ENCODE data around the gene ARHGEF12. TPM values are rescaled to one million over a fixed set of nuclear protein-coding genes. Genes with fewer than 3 reads are reported as not detected.

Gene ARHGEF12
- total RNA-seq, 1 donor from 2014 or later, result 109 TPM

DNA sequence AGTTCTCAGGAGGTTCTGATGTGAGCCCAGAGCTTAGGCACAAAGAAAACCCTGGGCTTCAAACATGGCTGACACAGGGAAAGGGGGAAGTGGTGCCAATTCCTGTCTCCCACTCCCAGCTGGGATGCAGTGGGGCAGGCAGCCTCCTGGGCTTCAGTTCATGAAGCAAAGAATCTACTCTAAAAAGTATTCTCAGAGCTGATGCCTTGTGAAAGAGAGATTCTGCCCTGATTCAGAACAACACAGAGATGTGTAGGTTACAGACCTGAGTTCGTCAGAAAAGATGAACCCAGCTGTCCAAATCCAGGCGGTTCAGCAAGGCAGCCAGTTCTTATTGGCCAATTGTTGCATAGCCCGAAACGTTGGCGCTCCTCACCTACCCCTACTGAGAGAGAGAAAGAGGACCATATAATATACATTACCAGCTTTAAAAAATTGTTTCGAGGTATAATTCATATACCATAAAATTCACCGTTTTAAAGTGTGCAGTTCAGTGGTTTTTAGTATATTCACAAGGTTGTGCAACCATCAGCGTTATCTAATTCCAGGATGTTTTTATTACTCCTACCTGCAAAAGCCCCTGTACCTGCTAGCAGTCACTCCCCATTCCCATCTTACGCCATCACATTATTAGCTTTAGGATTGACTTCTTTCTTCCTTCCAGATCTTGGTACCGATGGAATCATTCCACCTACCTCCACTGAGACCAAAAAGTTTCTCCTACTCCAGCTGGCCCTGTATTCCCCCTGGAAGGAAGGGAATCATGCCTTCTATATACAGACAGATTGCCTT, 18.3 kb upstream of the ARHGEF12 start:
- DNase-seq (ENCODE audit: low spot score), result no peak

DNA sequence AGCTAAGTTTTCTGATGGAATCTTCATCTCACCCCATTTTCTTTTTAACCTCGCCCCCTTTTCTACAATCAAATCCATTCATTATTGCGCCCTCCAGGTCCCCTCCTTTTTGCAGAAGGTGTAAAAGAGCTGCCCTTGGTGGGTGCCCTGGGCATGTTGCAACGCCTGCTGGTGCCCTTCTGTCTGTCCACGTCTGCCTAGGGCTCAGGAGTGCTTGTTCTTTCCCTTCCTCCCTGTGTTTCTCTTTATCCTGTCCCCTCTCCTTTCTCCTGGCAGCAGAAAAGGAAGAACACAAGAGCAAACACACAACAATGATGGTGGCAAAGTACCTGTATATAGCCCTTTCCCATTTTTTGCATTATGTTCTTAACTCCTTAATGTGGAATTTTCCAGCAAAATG, 17.3 kb upstream of the ARHGEF12 start:
- no peak for DNase-seq (ENCODE audit: low spot score)

DNA sequence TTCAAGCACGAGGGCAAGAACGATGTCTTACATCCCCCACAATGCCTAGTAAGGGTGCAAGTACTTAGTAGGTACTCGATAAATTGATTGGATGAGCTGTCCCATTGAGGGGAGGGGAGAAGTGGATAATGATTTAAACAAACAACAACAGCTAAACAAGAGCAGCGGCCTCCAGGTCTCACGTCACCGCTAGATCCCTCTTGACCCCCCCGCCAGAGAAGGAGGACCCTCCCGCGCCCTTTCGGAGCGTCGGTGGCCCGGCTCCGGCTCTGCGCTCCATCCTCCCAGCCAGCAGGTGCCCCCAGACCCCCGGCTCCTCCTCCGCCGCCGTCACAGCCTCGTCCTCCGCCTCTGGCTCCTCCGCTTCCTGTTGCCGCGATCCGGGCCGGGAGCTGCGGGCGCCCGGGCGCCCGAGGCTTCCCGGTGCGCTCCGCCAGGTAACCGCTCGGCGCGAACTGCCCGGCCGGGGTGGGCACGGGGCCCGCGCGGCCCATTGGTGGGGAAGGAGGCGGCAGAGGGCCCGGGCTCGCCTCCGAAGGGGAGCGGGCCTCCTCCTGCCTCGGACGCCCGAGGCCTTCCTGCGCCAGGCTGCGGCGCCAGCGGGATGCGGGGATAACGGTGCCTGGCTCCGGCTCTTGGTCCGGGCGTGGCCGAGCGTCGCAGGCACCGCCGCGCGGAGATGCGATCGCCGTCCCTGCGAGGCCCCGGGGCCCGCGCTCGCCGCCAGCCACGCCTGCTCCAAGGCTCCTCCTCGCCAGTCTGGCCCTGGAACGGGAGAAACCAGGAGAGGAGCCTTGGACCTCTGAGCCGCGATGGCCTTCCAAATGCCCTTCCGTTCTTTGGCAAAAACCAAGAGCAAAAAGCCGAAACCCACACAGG, 11.0 kb upstream of the ARHGEF12 start, which contains the start of gene TLCD5:
Gene TLCD5 (plus strand): TSS at position 368 of the 879 bp plus-strand sequence. CDS start 2,143 bp downstream, outside the sequence.
- peak; percentile 83 for DNase-seq (ENCODE audit: low spot score)

DNA sequence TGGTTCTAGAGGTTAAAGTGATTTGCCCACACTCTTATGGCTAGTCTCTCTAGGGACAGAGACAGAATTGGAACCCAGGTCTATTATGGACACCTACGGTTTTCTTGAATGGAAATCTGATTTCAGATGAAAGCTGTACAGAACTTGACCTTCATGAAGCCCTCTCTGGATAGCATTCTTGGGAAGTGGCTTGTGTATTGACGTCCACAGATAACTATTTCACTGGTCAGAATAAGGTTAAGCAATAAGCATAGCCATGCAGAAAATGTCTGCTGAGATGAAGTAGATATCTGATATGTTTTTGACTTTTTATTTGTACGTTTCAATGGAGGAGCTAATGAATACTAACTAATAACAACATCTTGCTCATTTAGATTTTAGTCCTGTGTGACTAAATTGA, 10.0 kb upstream of the ARHGEF12 start:
- DNase-seq (ENCODE audit: low spot score), result no peak

DNA sequence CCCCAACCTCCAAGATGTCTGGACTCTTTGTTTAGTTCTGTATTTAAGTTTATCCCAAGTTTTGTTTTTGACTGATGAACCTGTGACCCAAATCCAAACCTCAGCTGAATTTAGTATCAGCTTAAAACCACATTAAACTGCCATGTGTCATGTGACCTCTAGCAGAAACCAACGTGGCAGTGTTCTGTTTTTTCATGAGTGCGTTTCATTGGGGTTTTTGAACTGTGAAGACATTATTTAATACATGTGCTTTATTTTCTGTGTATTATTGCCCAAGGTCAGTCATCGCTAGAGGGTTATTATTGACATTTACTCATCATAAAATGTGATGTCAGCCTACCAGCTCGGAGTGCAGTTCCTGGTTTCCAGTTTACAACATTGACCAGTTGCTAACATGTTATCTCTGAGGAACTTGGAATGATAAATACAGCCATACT, 9.3 kb upstream of the ARHGEF12 start:
- peak; percentile 55 for DNase-seq (ENCODE audit: low spot score)

DNA sequence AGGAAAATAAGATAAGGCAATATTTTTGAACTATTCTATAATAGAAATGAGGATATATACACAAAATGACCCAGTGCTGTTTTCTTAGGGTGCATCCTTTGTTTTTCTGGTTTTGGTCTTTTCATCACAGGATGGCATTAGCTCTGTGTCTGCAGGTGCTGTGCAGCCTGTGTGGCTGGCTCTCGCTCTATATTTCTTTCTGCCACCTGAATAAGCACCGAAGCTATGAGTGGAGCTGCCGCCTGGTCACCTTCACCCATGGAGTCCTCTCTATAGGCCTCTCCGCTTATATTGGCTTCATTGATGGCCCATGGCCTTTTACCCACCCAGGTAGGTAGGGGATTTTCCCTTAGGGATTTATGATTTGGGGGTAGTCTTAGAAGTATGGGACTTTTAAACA, 8.9 kb upstream of the ARHGEF12 start:
- no peak for DNase-seq (ENCODE audit: low spot score)

DNA sequence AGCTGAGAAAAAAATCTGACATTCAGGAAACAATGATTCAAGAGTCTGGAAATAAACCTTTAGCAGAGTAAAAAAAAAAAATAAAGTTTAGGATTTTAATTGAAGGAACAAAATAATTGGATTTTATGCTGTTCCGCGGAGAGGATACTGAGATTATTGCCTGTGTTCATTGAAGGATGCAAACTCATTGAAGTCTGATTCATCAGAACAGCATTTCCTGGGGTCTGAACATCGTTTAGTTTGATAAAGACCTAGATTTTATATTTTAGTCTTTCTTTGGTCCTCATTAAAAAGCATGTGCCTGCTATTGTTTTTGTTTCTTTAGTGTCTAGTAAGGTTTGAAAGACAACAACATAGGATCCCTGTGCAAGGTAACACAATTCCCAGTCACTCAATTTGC, 6.7 kb upstream of the ARHGEF12 start:
- DNase-seq (ENCODE audit: low spot score), result no peak

DNA sequence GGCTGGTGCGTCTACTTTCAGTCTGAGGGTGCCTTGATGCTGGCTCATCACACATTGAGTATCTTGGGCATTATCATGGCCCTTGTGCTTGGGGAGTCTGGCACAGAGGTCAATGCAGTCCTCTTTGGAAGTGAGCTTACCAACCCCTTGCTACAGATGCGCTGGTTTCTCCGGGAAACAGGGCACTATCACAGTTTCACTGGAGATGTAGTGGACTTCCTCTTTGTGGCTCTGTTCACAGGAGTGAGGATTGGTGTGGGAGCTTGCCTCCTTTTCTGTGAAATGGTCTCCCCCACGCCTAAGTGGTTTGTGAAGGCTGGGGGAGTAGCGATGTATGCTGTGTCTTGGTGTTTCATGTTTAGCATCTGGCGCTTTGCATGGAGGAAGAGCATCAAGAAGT, 6.2 kb upstream of the ARHGEF12 start:
- no peak for DNase-seq (ENCODE audit: low spot score)

DNA sequence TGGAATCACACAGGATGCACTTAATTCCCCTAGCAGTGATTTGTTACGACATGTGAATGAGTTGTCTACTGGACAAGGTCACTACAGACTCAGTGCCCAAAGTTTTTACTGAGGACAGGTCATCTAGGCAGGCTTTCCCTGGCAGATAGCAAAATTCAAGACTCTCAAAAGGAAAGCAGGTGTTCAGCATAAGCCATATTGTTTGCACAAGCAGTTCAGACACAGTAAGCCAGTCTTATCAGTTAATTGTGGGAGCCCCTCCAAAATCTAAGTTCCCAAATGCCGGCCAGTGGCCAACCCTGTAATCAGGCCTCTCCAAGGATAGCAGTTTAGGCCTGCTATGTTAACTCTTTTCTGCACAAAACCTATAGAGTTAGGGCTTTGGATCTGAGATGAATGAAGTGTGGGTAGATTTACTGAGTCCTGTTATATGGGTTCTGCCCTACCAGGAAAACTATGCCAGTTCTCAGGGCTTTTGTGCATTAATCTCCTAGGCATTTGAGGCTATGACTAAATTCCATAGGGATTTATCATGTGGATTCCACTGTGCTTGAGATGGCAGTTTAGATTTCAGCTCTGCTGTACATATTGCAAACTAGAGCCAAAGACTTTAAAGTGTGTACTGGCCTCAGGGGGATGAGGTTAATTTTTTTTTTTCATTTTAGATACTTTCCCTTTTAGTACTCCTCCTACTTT, 4.8 kb upstream of the ARHGEF12 start:
- DNase-seq (ENCODE audit: low spot score), result peak; percentile 91

DNA sequence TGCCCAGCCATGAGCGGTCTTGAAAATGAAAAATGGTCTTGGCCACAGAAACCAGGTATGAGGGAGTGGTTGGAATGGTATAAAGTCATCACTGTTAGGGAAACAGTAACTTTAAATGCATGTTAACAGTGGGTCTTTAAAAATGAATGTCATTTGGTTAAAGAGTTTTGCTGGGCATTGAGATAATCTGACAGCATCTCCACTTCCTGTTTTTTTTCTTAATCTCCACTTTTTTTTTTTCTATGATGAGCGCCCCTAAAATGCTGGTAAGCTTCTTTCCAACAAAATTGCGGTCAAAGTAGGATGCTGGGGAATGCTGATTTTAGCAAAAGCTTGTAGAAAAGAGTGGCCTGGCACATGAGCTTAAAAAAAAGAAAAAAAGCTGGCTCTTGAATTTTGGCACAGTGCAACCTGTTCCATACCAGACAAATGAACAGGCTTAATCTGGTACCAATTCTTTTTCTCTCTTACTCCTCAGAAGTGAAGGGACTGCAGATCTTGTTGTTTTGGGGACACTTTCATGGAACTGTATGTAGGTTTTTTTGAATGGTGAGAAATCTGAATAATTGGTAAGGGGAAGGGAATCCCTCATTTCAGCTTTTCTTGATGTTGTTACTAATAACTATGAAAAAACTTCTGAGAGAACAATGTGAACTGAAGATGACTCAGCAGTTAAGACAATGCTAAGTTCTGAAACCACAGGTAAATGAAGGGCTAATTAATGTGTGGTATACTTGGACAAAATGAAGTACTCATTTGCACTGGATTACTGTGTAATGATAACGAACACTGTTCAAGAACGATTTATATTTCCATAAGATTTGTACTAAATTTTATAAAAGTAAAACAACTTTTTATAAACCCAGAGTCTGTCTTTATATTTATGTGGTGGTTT, 3.1 kb upstream of the ARHGEF12 start:
- no peak for DNase-seq (ENCODE audit: low spot score)

DNA sequence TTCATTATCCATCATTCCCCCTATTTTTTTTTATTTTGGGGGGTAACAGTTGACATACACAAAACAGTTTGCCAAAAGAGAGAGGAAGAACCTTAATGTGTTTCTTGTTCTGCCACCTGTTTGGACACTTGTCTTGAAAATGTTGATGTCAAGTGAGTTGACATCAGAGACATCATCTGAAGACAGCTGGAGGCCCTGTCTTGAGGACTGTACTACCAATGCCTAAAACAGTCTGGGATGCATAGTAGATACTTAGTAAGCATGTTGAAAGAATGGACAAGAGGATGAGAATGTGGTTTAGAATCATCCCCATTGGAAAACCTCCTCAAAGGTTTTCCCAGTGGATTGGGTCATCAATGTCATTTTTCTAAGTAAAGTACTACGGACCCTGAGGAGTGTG, 2.4 kb upstream of the ARHGEF12 start:
- DNase-seq (ENCODE audit: low spot score), result no peak

DNA sequence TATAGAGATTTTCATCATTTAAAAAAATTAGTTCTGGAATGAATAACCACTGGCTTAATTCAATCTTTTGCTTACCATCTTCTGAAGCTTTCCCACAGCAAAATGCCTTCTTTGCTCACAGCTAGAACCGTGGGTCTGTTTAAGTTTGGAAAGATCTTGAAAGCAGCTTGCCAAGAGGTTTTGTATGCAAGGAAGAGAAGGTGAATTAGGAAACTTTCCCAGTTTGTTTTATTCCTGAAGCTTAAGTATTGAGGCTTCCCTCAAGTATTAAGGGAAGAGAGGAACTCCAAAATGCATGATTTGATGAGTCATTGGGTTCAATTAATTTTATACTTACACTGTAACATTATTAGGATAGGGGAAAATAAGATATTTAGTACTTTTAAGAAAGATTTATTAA, 1.9 kb upstream of the ARHGEF12 start:
- DNase-seq (ENCODE audit: low spot score), result no peak

DNA sequence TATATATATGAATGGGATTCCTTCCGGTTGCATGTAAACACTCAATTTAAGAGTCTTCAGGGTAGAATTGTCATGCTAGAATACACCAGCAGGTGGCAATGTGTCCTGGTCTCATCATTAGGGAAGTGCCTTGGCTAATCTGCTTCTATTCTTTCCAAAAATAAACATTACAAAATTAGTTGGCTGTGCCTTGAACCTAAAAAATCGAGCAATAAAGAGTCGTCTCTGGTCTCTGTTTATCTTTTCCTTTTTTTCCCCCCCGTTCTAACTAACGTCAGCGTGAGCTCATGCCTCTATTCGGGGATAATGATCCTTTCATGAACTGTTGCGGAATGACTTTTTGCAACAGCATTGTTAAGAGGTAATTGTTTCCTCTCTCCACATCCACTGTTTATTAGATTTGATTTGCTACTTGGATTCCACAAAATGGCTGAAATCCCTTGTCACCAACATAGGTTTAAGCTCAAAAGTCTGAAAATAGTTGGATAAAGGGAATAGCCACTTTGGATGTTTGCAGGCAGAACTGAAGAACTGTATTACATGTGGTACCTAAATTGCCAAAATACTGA, 1.2 kb upstream of the ARHGEF12 start:
- DNase-seq (ENCODE audit: low spot score), result peak; percentile 91

DNA sequence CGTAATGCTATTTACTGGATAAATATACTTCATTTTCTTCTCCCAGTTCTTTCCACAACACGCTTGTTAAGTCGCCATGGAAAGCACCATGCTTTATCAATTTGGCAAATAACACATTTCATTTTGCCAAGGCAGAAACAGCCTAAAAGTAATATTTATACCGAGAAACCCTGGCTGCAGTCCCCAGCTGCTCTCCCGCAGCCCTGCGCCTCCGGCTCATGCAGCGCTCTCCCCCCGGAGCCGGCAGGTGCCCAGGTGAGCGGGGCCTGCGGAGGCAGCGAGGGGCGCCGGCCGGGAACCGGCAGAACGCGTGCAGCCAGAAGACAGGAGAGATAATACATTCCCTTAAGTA, 681 bp upstream of the ARHGEF12 start:
- DNase-seq (ENCODE audit: low spot score), result no peak

DNA sequence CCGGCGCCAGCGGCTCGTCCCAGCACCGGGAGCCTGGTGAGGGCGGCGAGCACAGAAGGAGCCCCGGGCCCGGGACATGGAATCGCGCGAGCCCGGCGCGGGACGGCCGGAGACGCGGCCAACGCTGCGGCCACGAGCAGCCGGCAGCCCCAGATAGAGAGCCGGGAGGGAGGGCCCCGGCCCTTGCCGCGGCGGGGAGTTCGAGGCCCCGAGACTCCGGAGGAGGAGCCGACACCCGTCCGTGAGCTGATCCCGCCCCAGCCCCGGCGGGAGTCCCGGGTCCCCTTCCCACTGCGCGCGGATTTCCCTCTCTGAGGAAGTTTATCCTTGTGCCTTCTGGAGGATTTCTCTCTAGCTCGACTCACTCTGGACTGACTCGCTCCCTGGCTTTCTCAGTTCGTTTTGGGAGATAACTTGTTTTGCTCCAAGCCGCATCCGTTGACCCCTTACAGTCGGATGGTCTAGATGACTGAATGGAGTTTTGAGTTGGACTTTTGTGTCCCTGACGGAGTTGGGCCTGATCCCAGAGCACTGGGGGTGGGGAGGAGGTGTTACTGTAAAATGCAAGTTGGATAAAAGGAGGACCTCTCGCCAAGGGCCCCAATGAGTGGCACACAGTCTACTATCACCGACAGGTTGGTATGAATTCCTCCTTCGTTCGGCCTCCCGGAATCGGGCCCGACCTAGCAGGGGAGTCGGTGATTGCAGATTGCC, 585 bp downstream of the ARHGEF12 start:
- DNase-seq (ENCODE audit: low spot score), result peak; percentile 70

DNA sequence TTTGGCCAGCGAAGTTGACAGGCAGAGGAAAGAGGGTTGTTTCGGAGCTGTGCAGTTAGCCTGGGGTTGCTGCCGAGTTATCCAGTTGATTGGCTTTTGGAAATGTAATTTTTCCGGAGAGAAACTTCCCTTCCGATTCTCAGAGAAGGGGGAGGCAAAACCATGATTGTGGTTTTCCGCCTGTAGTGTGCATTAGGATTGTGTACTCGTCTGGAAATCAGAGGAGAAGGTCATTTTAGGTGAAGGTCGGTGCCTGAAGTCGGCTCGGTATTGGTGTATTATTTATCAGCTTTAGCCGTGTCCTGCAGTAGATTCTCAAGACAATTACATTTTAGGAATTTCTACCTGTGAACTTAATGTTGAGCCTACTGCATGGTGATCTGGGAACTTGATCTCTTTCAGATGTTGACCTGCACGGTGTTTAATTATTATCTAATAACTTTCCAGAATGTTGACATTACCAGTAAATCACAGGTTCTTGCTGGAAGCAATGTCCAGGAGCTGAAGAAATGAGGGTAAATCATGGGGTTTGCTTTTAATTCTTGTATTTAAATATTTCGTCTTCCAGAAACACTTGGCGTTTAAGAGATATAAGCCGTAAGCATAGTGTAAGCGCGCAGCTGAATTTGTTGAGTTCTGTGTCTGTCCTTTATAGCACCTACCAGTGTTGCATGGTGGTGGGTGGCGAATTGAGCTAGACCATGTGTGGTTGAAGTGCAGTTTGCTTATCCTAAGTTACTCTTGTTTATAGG, 1.3 kb downstream of the ARHGEF12 start:
- DNase-seq (ENCODE audit: low spot score), result peak; percentile 34

DNA sequence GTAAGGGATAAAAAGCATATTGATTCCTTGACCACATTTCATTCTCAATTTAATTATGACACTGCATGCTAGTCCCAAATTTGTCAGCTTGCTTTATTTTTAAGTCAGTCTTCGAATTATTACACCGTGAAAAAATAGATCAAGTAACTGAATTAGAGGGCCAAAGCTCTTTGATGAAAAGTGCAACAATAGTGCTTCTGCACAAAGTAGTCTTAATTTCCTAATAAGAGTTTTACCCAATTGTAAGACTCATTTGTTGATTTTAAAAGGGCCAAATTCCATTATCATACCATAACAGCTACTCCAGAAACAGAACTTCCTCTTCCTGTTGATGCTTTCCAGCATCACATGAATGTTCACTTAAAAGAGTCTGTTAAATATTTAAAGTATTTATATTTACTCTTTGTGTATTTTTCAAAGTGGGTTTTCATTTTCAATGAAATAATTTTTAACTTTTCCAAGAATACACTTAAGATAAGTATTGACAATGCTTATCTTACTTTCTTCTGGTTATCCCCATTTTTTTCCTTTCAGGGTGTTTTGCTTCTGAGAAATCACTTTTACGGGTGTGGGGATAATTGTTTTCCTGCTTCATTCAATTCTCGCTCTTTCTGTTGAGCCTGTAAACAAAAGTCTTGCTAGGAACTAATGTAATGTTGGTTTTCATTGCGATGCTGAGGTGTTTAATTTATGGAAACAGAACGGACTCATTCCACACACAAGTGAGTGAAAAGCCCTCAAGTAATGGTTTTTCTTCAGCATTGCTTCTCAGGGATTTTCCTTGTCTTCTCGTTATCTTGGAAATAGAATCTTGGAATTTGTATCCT, 2.1 kb downstream of the ARHGEF12 start:
- peak; percentile 33 for DNase-seq (ENCODE audit: low spot score)

DNA sequence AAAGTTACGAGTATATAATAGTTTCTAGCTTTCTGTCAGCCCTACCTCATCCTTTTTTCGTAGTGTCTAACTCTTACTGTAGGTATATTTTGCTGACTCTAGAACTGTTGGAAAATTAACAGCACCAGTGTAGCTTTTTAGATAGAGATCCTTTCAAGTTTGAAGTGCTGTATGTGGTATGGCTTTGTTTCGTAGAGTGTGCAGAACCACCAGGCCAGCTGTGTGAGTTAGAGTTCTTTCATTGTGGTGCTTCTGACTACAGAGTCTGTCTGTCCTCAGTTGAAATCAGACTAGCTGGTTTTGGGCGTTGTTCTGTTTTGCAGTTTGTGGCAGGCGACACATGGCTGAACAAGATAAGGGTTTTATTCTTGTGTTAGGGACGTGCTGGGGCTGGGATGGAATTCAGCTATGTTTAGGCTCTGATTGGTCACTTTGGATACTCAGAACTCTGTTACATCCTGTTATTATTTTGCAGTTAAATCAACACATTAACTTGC, 3.2 kb downstream of the ARHGEF12 start:
- peak; percentile 68 for DNase-seq (ENCODE audit: low spot score)
